Lung microvascular endothelial cell (primary cell): Measurements from ENCODE around the gene CBFA2T2. TPM values are rescaled to one million over a fixed set of nuclear protein-coding genes. Genes with fewer than 3 reads are reported as not detected.
"Not testable (repeated sequence)": the region's sequence is repeated elsewhere in the genome, so short reads cannot be mapped to it uniquely, and the experiment has no call there.

ENCODE experiments used
- DNase-seq, 2 donors: peaks; one replicate each; pipeline versions ENCODE4 v3.0.0 to v3.0.0-alpha.2; 2010; ENCODE audit warnings: low read depth in 2 of 2
- total RNA-seq: library from RNA; depleted of rRNA; stranded (reverse); fragments of >200 nt; gene quantifications from 2 replicates; pipeline ENCODE4 v1.2.1, GENCODE V29; 2014

Gene CBFA2T2
- total RNA-seq, 1 donor from 2014 or later, result 3.2 TPM

DNA sequence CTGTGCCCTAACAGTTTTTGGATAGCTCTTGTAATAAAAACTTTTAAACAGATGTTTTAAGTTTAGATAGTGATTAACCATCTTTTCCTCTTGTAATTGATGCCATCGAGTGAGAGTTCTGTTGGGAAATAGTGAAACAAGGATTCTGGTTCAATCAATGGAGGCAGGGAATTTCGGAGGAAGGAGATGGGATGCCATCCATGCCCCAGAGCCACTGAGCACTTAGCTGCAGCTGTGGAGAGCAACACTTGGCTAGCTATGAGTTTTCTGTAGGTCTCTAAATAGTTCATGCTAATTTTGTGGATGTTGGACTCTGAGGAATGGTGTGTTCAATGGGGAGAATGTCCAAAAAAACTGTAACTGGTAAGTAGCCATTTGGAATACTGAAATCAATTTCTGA is 16.7 kb downstream of the CBFA2T2 start:
- DNase-seq, result no peak

DNA sequence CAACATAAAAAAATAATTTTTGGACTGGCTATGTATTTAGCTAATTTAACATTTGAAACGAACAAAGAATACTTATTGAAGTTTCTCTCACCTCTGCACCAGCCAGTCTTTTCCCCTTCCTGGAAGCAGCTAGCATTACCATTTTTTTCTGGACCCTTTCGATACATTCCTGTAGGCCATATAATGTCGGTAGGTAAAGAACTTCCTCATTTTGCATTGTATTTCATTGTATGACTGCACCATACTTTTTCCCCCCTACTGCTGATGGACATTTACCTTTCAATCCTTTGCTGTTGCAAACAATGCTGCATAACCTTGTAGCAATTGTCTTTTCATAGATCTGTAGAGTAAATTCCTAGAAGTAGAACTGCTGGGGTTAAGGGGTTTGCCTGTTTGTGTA is 17.6 kb downstream of the CBFA2T2 start:
- no peak for DNase-seq

DNA sequence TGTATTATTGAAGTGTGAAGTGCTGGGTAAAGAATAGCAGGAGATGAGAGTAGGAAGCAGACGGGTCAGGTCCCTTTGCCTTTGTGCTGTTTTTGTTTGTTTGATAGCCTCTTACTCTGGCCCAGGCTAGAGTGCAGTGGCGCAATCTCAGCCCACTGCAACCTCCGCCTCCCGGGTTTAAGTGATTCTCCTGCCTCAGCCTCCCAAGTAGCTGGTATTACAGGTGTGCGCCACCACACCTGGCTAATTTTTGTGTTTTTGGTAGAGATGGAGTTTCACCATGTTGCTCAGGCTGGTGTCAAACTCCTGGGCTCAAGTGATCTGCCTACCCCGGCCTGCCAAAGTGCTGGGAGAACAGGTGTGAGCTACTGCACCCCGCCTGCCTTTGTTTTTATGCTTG is 18.1 kb downstream of the CBFA2T2 start:
- not testable (repeated sequence) for DNase-seq

DNA sequence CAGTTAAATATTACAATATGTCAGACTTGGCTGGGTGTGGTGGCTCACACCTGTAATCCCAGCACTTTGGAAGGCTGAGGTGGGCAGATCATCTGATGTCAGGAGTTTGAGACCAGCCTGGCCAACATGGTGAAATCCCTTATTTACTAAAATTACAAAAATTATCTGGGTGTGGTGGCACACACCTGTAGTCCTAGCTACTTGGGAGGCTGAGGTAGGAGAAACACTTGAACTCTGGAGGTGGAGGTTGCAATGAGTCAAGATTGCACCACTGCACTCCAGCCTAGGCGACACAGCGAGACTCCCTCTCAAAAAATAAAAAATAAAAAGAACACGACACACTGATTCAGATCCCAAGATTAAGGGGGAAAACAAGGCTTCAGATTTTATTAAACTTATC is 19.2 kb downstream of the CBFA2T2 start:
- DNase-seq, result not testable (repeated sequence)

DNA sequence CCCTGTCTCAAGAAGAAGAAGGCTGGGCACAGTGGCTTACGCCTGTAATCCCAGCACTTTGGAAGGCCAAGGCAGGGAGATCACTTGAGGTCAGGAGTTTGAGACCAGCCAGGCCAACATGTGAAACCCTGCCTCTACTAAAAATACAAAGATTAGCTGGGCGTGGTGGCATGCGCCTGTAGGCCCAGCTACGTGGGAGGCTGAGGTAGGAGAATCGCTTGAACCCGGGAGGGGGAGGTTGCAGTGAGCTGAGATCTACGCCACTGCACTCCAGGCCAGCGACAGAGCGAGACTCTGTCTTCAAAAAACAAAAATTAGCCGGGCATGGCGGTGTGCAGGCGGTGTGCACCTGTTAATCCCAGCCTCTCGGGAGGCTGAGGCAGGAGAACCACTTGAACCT is 22.0 kb downstream of the CBFA2T2 start:
- DNase-seq, result not testable (repeated sequence)

DNA sequence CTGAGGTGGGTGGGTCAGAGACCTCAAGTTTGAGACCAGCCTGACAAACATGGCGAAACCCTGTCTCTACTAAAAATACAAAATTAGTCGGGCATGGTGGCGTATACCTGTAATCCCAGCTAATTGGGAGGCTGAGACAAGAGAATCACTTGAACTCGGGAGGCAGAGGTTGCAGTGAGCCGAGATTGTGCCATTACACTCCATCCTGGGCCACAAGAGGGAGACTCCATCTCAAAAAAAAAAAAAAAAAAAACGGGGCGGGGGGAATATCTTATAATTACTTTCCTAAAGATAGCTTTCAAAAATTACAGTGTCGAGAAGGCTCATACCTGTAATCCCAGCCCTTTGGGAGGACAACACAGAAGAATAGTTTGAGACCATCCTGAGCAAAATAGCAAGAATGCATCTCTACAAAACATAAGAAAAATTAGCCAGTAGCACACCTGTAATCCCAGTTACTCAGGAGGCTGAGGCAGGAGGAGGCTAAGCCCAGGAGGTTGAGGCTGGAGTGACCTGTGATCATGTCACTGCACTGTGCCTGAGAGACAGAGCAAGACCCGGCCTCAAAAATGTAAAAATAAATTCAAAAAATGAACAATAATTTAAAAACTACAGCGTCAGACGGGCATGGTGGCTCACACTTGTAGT is 25.8 kb downstream of the CBFA2T2 start:
- peak in 1 of 2 donors; percentile 17 for DNase-seq

DNA sequence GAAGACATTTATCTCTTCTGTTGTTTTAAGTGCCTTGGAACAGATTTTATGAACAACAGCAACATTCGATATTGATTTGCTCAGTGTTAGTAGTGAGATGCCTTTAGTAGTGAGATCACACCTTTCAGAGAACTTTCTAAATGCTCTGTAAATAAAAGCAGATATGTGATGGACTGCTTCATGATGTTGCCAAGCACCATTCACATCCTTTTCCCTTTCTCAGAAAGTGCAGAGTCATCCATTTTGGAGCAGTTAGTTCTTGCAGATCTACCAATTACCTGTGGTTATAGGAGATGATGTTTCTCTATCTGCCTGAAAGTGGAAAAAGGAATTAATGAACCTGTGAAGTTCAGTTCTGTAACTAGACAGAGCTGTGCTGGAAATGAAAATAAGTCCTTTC is 27.0 kb downstream of the CBFA2T2 start:
- peak; percentile 37 to 50 for DNase-seq

DNA sequence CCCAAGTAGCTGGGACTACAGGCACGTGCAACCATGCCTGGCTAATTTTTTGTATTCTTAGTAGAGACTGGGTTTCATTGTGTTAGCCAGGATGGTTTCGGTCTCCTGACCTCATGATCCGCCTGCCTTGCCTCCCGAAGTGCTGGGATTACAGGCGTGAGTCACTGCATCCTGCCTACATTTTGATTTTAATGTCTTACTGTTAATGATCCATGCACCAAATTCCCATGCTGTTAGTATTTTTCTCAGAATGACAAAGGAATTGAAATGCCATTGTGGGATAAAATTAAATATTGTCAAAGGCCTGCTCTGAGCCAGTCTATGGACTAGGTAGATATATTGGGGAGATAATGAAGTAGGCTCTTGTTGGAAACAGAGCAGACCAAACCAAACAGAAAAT is 28.2 kb downstream of the CBFA2T2 start:
- DNase-seq, result peak; percentile 76 to 87

DNA sequence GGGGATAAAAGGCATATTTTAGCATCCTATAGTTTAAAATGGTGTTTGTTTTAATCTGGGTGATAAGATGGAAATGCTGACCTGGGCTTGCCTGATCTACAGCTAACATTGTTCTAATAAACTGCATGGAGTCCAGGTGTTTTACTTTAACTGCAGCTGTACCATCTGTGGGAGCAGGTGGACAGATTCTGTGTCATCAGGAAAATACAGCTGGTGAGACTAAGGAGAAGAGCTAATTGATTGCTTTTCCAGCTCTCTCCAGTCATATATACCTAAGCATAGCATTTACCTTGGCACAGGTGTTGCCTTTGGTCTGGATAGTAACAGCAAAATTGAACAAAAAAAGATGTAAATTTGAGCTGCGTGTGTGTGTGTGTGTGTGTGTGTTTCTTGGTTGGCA is 31.6 kb downstream of the CBFA2T2 start:
- DNase-seq, result no peak

DNA sequence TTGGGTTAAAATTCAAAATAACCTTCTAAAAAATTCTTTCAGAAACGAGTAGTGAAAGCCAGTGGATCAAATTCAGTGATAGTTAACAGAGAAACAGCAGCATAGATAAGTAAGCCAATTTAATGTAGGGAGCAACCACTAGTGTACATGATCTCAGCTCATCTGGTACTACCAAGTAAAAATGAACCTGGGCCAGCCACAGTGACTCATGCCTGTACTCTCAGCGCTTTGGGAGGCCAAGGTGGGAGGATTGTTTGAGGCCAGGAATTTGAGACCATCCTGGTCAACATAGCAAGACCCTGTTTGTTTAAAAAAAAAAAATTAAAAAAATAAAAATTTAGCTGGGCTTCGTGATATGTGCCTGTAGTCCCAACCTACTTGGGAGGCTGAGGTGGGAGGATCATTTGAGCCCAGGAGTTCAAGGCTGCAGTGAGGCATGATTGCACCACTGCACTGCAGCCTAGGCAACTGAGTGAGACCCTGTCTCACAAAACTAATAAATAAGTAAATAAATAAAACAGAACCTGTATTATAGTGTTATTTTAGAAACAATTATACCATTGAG is 32.4 kb downstream of the CBFA2T2 start:
- no peak for DNase-seq

DNA sequence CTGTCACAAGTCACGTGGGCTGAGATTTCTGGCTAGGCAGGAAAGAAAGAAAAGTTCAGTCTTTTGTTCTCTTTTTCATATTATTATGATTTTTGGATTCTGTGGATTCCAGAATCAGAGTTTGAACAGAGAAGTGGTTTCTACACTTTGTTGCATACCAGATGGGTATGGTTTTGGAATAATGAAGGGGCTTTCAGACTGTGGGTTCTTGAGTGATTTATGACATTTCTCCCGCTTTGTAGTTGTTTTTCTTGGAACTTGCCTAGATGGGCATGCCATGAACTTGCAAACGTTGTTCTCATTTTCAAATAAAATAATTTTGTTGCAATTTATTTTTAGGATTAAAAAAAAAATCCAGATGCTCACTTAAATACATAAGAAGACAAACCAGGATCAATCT is 34.4 kb downstream of the CBFA2T2 start:
- peak in 1 of 2 donors; percentile 37 for DNase-seq

DNA sequence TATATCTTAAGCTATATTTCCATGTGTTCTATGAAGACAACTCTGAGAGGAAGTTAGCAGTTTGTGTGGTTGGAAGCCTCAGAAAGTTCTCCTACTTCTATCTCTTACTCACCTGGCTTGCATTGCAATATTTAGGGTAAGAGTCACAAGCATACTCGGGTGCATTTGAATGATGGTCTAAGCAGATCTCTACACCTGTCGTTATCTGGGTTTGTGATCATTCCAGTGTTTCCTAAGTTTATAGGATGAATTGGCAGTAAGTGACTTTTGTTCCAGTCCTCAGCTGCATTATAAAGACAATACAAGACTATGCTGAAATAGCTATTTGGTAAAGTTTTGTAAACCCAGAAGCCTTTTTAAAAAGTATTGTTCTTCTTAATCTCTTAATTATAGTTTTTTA is 36.9 kb downstream of the CBFA2T2 start:
- DNase-seq, result no peak

DNA sequence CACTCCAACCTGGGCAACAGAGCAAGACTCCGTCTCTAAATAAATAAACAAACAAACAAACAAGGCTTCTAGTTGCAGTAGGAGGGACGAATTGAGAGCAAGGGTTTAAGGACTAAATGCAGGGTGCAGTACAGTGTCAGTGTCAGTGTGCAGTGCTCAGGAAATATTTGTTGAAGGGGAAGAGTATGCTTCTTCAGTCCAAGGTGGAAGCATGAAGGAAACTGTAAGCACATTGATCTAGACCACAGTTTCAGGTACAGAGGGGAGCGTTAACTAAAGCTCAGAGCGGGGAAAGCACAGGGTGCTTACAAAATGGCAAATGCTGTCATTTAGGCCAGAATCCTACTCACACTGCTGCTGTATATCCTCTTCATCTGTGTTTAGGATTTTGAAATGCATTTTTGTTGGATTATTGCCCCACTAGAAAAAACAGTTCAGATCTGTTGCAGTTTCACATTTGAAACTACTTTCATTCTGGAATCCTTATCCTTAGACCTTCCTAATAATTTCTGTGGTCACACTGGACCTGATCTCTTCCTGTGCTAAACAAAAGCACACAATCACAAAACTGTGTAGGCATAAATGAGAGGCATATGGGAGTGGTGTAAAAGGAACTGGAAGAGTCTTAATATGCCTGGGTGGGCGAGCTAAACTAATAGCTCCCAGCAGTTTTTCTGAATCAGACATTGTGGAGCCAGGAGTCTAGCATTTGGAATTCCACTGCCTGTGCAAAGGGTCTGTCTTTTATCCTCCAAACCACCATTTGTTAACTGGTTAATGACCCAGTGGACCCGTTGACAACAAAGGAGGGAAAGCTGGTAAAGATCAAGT is 41.4 kb downstream of the CBFA2T2 start:
- DNase-seq, result peak in 1 of 2 donors; percentile 9

DNA sequence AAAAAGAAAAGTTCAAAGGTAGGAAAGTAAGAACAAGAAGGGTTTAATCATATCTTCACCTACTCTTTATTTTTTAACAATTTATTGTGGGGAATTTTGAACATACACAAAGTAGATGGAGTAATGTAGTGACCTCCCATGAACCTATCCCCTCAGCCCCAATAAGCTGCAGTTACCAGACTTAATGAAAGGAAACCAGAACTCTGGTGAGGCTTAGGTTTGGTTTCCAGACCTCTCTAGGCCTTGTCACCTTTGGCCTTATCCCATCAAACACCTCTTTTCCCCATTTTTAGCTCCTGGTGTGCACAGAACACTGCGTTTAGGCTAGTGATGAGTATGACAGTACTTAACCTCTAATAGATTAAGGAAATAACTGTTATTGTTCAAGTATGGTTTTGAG is 42.0 kb downstream of the CBFA2T2 start:
- DNase-seq, result no peak

DNA sequence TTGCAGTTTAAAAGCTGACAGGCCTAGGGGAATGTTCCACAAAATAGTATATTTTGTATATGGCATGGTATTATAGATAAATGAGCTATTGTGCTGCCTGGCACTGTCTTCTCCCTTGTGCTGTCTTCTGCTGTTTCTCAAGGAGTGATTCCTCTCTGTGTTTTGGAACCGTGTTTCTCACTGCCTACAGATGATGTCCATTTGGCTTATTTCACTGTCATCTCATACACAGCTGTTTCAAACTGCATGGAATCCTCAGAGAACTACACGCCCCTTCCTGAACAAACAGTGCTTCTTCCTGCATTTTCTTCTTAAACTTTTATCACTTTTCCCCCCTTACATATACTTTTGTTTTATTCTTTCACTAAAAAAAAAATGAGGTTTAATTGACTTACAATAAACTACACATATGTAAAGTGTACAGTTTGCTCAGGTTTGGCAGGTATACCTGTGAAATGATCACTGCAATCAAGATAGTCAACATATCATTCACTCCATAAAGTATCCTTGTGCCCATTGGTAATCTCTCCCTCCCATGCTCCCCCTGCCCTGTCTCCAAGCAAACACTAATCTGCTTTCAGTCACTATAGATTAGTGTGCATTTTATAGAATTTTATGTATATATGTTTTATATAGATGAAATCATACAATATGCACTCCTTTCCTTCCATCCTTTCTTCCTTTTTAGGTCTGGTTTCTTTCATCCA is 43.0 kb downstream of the CBFA2T2 start:
- DNase-seq, result peak in 1 of 2 donors; percentile 11

DNA sequence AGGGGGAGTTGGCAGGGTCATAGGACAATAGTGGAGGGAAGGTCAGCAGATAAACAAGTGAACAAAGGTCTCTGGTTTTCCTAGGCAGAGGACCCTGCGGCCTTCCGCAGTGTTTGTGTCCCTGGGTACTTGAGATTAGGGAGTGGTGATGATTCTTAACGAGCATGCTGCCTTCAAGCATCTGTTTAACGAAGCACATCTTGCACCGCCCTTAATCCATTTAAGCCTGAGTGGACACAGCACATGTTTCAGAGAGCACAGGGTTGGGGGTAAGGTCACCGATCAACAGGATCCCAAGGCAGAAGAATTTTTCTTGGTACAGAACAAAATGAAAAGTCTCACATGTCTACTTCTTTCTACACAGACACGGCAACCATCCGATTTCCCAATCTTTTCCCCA is 45.8 kb downstream of the CBFA2T2 start:
- not testable (repeated sequence) for DNase-seq

DNA sequence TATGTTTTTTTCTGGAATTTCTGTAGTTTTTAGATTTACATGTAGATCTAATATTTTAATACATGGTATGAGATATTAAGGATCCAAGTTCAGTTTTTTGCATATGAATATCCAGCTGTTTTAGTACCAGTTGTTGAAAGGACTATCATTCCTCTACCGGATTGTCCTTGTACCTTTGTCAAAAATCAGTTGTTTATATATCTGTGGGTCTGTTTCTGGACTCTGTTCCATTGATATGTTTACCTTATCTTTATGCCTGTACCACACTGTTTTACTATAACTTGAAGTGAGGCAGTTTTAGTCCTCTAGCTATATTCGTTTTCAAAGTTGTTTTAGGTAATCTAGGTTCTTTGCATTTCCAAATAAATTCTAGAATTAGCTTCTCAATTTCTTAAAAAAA is 47.7 kb downstream of the CBFA2T2 start:
- no peak for DNase-seq

DNA sequence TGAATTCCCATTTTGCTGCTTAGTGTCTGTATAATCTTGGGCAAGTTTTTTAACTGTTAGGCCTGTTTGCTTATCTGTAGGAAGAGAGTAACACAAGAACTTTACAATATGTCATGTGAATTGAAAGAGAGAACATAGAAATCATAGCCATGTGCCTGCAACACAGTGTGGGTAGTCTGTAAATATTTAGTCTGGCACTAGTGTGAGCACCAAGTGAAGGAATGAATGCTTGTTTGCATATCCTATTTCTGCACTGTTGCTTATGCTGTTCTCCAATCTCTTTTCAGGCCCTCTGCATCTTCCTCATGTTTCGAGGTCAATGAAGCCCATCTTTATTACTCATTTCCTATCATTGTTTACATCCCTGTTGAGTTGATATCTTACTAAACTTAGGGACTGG is 49.2 kb downstream of the CBFA2T2 start:
- DNase-seq, result peak; percentile 11 to 67

DNA sequence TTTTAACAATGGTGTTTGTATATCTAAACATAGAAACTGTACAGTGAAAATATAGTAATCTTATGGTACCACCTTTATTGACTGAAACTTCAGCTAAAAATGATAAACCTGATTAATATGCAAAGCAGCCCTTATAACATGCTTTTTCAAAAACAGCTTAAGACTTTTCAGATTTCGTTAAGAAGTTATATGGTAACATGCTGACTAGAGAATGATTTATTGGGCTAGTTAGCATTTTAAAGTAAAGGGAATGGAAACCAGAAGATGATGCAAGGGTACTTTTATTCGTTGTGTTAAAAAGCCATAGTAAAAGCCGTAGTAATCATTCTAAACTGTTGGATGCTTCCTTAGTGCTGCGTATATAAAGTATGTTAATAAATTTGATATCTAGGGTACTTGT is 50.5 kb downstream of the CBFA2T2 start:
- no peak for DNase-seq

DNA sequence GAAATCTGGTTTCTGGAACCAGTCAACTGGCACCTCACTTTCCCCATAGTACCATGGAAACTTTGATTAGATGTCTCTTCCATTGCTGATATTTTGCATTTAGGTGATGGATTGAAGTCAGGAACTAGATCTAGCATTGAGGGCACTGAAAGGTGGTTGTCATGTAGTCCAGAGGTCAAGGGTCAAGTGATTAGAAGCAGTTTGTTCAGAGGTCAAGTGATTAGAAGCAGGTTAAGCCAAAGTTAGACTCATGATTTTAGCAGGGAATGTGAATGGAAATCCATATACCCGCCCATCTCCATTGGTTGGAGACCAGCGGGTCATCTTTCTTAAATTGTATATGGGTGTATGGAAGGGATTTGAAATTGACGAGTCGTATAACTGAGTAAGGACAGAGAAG is 51.2 kb downstream of the CBFA2T2 start:
- no peak for DNase-seq

DNA sequence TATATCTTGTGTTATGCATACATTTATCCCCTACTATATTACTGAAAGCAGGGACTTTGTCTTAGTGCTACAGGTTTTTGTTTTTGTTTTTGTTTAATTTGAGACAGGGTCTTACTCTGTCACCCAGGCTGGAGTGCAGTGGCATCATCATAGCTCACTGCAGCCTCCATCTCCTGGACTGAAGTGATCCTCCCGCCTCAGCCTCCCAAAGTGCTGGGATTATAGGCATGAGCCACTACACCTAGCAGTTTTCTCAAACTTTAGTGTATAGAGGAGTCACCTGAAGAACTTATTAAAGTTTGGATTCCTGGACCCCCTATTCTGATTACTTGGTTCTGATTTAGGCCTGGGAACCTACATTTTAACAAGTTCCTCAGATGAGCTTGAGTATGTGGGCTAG is 51.9 kb downstream of the CBFA2T2 start:
- no peak for DNase-seq

DNA sequence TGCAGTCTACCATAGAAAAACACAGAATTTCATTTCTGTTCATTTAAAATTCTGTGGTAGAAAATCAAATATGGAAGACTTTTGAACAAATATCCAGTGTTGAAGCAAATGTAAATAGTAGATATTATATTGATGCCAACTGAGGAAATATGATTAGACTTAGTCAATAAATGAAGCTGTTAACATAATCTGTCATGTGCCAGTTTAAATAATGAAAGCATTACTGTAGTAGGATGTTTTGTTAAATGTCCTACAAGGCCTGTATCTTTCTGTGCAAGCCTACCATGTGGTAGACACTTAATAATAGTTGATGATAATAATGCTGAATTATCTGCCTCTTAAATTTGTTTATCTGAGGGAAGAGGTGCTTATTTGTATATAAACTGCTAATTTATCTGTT is 55.9 kb downstream of the CBFA2T2 start:
- peak in 1 of 2 donors; percentile 16 for DNase-seq
